Measurements from ENCODE around the gene SFMBT2. TPM values are rescaled to one million over a fixed set of nuclear protein-coding genes. Genes with fewer than 3 reads are reported as not detected.

SFMBT2 gene
- total and polyA plus RNA-seq, 10 of the 15 experiments (the other 5 are each of a cell fraction or from before 2014, with no cell fraction given), result 2.8 to 29.6 (median 15.1) TPM

DNA sequence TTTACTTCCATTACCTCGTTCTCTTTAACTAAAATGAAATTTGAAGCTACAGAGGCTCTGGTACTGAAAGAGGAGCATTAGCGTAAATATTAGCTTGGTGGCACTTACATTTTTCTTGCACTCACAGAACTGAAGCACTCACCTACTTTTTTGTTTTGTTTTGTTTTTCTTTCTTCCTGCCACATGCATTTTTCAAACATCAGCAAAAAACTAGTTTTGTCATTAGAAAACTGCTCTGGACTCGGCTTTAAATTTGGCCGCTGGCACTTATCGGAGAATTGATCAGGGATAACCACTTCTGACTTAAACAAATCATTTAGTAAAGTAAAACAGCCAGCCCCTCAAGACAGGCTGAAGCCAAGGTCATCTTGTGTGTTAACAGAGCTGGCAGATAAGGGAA is 216.3 kb downstream of the SFMBT2 start:
- in situ Hi-C loops (cut with MboI), result no loop called here
- peaks cover 24 to 47% of the 10 kb centered on the region in 2 experiments for H3K36me3 ChIP-seq (ENCODE audit: control insufficient read depth in 2 of 2, insufficient read depth in 2 of 2, low read length in 1 of 2)
- no peak overlapping the region for H3K4me3 ChIP-seq
- no peak overlapping the region for H3K27ac ChIP-seq (ENCODE audit: control insufficient read depth, insufficient read depth)
- TF ChIP-seq NFYA (IDR thresholded peaks at IDR 0.05; ENCODE audit: borderline replicate concordance, low read depth, low read length) (no peak), CREB1 (IDR thresholded peaks at IDR 0.05; ENCODE audit: low read depth) (no peak), TCF7 (IDR thresholded peaks at IDR 0.05; ENCODE audit: borderline replicate concordance) (no peak), NBN (IDR thresholded peaks at IDR 0.05) (no peak), POLR2A (IDR thresholded peaks at IDR 0.05; ENCODE audit: low read depth, low read length) (no peak), CBX3 (IDR thresholded peaks at IDR 0.05; ENCODE audit: borderline replicate concordance, low read depth) (no peak), RB1 (IDR thresholded peaks at IDR 0.05; ENCODE audit: borderline replicate concordance) (no peak), LARP7 (IDR thresholded peaks at IDR 0.05) (no peak), SUPT20H (IDR thresholded peaks at IDR 0.05; ENCODE audit: borderline replicate concordance, control insufficient read depth, low read depth, low read length) (no peak), RFX5 (IDR thresholded peaks at IDR 0.05; ENCODE audit: low read depth, low read length) (no peak), WRNIP1 (IDR thresholded peaks at IDR 0.05; ENCODE audit: borderline replicate concordance, low read depth, low read length) (no peak), GABPA (IDR thresholded peaks at IDR 0.05; ENCODE audit: low read depth) (no peak), KAT2A (conservative IDR thresholded peaks at IDR 0.05; ENCODE audit: control insufficient read depth, low read depth, low read length) (no peak)
- TF ChIP-seq, protein P1, sequence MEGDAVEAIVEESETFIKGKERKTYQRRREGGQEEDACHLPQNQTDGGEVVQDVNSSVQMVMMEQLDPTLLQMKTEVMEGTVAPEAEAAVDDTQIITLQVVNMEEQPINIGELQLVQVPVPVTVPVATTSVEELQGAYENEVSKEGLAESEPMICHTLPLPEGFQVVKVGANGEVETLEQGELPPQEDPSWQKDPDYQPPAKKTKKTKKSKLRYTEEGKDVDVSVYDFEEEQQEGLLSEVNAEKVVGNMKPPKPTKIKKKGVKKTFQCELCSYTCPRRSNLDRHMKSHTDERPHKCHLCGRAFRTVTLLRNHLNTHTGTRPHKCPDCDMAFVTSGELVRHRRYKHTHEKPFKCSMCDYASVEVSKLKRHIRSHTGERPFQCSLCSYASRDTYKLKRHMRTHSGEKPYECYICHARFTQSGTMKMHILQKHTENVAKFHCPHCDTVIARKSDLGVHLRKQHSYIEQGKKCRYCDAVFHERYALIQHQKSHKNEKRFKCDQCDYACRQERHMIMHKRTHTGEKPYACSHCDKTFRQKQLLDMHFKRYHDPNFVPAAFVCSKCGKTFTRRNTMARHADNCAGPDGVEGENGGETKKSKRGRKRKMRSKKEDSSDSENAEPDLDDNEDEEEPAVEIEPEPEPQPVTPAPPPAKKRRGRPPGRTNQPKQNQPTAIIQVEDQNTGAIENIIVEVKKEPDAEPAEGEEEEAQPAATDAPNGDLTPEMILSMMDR (IDR thresholded peaks at IDR 0.05 in 2 of 3, conservative IDR thresholded peaks at IDR 0.05 in 1 of 3; ENCODE audit: control insufficient read depth in 2 of 3, extremely low read depth in 1 of 3, insufficient read depth in 1 of 3, low read depth in 3 of 3, low read length in 3 of 3), result no peak
- TF ChIP-seq, protein P2, sequence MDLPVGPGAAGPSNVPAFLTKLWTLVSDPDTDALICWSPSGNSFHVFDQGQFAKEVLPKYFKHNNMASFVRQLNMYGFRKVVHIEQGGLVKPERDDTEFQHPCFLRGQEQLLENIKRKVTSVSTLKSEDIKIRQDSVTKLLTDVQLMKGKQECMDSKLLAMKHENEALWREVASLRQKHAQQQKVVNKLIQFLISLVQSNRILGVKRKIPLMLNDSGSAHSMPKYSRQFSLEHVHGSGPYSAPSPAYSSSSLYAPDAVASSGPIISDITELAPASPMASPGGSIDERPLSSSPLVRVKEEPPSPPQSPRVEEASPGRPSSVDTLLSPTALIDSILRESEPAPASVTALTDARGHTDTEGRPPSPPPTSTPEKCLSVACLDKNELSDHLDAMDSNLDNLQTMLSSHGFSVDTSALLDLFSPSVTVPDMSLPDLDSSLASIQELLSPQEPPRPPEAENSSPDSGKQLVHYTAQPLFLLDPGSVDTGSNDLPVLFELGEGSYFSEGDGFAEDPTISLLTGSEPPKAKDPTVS (IDR thresholded peaks at IDR 0.05; ENCODE audit: low read depth, low read length), result no peak
- TF ChIP-seq, protein P3, sequence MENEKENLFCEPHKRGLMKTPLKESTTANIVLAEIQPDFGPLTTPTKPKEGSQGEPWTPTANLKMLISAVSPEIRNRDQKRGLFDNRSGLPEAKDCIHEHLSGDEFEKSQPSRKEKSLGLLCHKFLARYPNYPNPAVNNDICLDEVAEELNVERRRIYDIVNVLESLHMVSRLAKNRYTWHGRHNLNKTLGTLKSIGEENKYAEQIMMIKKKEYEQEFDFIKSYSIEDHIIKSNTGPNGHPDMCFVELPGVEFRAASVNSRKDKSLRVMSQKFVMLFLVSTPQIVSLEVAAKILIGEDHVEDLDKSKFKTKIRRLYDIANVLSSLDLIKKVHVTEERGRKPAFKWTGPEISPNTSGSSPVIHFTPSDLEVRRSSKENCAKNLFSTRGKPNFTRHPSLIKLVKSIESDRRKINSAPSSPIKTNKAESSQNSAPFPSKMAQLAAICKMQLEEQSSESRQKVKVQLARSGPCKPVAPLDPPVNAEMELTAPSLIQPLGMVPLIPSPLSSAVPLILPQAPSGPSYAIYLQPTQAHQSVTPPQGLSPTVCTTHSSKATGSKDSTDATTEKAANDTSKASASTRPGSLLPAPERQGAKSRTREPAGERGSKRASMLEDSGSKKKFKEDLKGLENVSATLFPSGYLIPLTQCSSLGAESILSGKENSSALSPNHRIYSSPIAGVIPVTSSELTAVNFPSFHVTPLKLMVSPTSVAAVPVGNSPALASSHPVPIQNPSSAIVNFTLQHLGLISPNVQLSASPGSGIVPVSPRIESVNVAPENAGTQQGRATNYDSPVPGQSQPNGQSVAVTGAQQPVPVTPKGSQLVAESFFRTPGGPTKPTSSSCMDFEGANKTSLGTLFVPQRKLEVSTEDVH (IDR thresholded peaks at IDR 0.05; ENCODE audit: low read depth, partially characterized antibody), result no peak
- H2AFZ ChIP-seq (ENCODE audit: control insufficient read depth, low read depth, low read length), result no peak overlapping the region
- POLR2A ChIA-PET, result no interaction called here
- intact Hi-C loops (cut with micrococcal nuclease; ENCODE audit: unreplicated experiment), result no loop called here
- H3K79me2 ChIP-seq (ENCODE audit: control insufficient read depth, insufficient read depth, low read length), result no peaks in the 10 kb centered on the region
- H3K9me3 ChIP-seq (replicated peaks; ENCODE audit: control insufficient read depth, insufficient read depth, low read length), result no peaks in the 10 kb centered on the region; the same call in 1 of the 3 replicates
- 99% methylated on average over 5 of the region's 5 CpGs for WGBS (ENCODE audit: insufficient coverage, insufficient replicate concordance, low lambda C conversion rate, missing lambda C conversion rate)
- CTCF ChIA-PET, result no interaction called here
- no peaks in the 10 kb centered on the region for H4K20me1 ChIP-seq (ENCODE audit: control insufficient read depth, insufficient read depth)
- BruUV-seq (replicated peaks), result no TSS peak
- H3K27me3 ChIP-seq (replicated peaks in 1 of 2; ENCODE audit: control insufficient read depth in 2 of 2, insufficient read depth in 2 of 2, low read length in 1 of 2), result no peaks in the 10 kb centered on the region
- H3K4me1 ChIP-seq (ENCODE audit: control insufficient read depth, insufficient read depth, low read length), result peaks cover 9% of the 10 kb centered on the region
- no peak for FAIRE-seq
- SMC1A ChIA-PET (ENCODE audit: uncharacterized antibody, unreplicated experiment), result no interaction called here
- no peak for ATAC-seq
- no peak overlapping the region for H3K4me2 ChIP-seq (ENCODE audit: control insufficient read depth, insufficient read depth)
- no peak overlapping the region for H3K9ac ChIP-seq (ENCODE audit: control insufficient read depth, insufficient read depth, low read length)
- RAD21 ChIA-PET (ENCODE audit: unreplicated experiment), result no interaction called here
- no peak for DNase-seq (ENCODE audit: low read depth, low spot score)
